GM12892 (cell line): ENCODE data around the gene CMTR2.

ENCODE experiments used
- POLR2A ChIP-seq: IDR thresholded peaks from 2 replicates; pipeline ENCODE4 v1.6.1; 2011; ENCODE audit warnings: low read depth, low read length, control low read depth
- POLR2AphosphoS5 ChIP-seq: IDR thresholded peaks from 2 replicates; pipeline ENCODE4 v1.6.1; 2011; ENCODE audit warnings: low read depth, low read length, control low read depth
- TAF1 ChIP-seq: IDR thresholded peaks from 2 replicates; pipeline ENCODE4 v1.6.1; 2011; ENCODE audit warnings: low read depth, mild to moderate bottlenecking, control low read depth, low read length, borderline replicate concordance

- no peak for TF ChIP-seq POLR2AphosphoS5
- TF ChIP-seq POLR2A, result no peak
- TF ChIP-seq TAF1, result no peak
Measured at GRCh38 chr16:71246309-71246708, 42.9 kb downstream of the CMTR2 start.
